Pulmonary artery endothelial cell (primary cell): ENCODE results near the gene BEND5. TPM values are rescaled to one million over a fixed set of nuclear protein-coding genes. Genes with fewer than 3 reads are reported as not detected.

Source experiments
- DNase-seq: peaks from one replicate; pipeline ENCODE4 v3.0.0-alpha.2; 2011; ENCODE audit warnings: low read depth, low spot score
- total RNA-seq: library from RNA; depleted of rRNA; stranded (reverse); fragments of >200 nt; gene quantifications from 2 replicates; pipeline ENCODE4 v1.2.3, GENCODE V29; 2014

Gene BEND5
- total RNA-seq, 1 donor from 2014 or later = not detected

DNA sequence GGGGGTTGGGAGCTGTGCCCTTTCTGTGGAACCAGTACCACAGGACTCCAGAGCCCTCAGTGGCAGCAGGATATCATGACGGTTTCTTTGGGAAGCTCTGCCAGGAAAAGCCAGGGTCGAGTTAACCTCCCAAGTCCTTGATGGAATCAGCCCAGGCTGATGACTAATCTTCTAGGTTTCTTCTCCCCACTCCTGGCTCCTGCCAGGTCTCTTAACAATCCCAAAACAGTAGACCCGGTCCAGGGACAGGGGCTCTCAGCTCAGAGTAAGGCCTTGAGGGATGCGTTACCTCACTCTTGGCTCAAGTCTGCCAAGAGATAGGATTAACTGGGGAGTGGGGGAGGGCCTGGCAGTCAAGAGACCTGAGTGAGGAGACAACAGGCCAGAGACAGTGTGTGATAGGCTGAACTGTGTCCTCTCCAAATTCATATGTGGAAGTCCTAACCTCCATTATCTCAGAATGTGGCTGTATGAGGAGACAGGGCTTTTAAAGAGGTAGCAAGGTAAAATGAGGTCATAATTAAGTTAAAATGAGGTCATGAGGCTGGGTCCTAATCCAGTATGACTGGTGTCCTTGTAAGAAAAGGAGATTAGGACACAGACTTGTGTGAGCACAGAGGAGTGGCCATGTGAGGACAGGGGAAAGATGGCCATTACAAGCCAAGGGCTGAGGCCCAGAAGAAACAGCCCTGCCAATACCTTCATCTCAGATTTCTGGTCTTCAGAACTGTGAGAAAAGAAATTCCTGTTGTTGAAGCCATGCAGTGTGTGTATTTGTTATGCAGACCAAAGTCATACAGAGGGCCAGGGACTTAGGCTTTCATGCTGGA lies 95.0 kb downstream of the BEND5 start:
- no peak for DNase-seq

DNA sequence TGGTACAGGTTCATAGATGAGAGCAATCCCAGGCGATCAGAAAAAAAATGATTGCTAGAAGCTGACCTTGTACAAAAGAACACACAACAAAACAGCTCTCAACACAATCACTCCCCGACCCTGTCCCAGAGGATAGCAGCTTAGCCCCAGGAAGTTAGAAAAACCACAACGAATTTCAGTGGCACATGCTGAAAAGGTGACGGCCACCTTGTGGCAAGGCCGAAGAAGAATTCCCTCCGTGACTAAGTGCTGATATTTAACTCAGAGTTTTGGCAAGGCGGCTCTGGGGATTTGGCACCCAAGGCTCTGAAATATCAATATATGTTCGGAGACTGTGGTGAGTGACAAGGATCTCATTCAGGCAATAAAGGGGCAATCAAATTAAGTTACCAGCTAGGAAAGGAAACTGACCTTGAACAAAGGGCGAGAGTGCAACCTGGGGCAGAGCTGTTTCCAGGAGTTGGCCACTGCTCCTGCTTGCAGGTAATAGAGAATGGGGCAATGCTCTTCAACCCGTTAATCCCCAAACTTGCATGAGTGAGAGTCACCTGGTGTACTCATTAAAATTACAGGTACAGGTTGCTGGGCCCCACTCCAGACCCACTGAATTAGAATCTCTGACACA lies 96.2 kb downstream of the BEND5 start:
- DNase-seq = no peak

DNA sequence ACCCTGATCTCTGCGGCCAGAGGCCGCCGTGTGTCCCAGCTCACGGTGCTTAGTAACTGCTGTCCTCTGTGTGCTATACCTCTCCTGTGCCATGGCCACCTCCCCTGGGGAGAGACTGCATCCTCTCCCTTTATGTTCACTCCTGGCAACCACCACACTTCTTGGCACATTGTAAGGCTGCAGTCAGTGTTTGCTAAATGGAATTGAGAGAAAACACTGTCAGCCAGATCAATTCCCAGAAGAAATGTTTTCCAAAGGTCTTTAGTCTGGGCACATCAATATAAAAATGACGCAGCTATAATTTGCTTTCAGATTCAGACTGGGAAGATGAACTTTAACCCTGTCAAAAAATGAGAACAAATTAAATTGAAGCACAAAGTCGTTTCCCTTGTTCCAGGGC lies 96.8 kb downstream of the BEND5 start:
- no peak for DNase-seq

DNA sequence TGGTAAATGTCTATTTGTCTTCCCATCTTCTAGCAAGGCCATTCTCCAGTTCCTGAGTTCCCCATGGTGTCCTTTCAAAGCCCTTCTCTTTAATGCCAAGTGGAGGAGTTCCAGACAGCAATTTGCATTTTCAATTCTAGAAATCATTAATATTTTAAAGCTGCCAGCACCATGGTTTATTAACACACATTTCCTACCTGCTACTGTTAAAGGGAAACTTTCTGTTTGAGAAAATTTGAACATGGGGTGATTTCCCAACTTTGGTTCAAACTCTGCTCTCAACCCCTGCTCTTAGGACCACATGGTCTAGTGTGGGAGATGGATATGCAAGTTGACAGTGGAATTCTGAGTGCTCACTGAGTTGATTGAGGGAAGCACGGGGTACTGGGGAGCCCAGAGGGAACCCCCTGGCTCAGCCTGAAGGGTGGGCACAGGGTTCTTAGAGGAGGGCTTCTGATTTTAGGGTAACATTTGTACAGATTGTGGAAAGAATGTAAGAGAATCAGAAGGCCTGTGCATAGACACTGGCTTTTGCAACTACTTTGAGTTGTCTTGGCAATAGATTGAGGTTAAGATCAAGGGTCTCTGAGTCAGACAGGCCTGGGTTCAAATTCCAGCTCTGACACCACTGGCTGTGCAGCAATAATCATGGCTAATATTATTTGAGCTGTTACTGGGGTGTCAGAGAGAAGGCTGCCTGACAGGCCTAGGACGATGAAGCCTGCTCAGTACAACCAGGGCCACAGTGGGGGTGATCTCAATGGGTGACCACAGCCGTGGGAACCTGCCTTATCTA lies 97.8 kb downstream of the BEND5 start:
- no peak for DNase-seq
